Breast epithelium (tissue), 3 donors: ENCODE results near the gene PRDX5.

Experiments used
- POLR2A ChIP-seq: fragments of 450-650 bp; IDR thresholded peaks from one replicate; pipeline ENCODE4 v1.6.1; 2016; ENCODE audit warnings: antibody characterized with exemption, mild to moderate bottlenecking, moderate library complexity
- POLR2AphosphoS5 ChIP-seq, 3 donors: sonication (generic); formaldehyde crosslinking; IDR thresholded peaks; one replicate each; pipeline ENCODE4 v1.6.1; 2017; ENCODE audit warnings: antibody characterized with exemption in 3 of 3
- TF ChIP-seq, protein P1 (sequence below), 3 donors: fragments of 450-650 bp; IDR thresholded peaks; one replicate each; pipeline ENCODE4 v1.5.1; 2016 to 2017; ENCODE audit warnings: antibody characterized with exemption in 3 of 3, mild to moderate bottlenecking in 3 of 3, moderate library complexity in 3 of 3

- TF ChIP-seq, protein P1, sequence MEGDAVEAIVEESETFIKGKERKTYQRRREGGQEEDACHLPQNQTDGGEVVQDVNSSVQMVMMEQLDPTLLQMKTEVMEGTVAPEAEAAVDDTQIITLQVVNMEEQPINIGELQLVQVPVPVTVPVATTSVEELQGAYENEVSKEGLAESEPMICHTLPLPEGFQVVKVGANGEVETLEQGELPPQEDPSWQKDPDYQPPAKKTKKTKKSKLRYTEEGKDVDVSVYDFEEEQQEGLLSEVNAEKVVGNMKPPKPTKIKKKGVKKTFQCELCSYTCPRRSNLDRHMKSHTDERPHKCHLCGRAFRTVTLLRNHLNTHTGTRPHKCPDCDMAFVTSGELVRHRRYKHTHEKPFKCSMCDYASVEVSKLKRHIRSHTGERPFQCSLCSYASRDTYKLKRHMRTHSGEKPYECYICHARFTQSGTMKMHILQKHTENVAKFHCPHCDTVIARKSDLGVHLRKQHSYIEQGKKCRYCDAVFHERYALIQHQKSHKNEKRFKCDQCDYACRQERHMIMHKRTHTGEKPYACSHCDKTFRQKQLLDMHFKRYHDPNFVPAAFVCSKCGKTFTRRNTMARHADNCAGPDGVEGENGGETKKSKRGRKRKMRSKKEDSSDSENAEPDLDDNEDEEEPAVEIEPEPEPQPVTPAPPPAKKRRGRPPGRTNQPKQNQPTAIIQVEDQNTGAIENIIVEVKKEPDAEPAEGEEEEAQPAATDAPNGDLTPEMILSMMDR (IDR thresholded peaks at IDR 0.05): no peak
- no peak for TF ChIP-seq POLR2AphosphoS5 (IDR thresholded peaks at IDR 0.05)
- TF ChIP-seq POLR2A: no peak
Observed at GRCh38 chr11:64322925-64323260, 5.0 kb downstream of the PRDX5 start.
